ENCODE measurements around the gene PNMA3. TPM values are rescaled to one million over a fixed set of nuclear protein-coding genes. Genes with fewer than 3 reads are reported as not detected.

PNMA3 gene
- total and polyA plus RNA-seq, 4 donors: 0.06 to 11.7 (median 0.23) TPM

- TF ChIP-seq HNF4A (conservative IDR thresholded peaks at IDR 0.05) (no peak), SP1 (IDR thresholded peaks at IDR 0.05) (no peak), REST (IDR thresholded peaks at IDR 0.05) (no peak), JUND (IDR thresholded peaks at IDR 0.05) (no peak), ATF3 (IDR thresholded peaks at IDR 0.05) (no peak), FOXA1 (IDR thresholded peaks at IDR 0.05) (no peak), GABPA (IDR thresholded peaks at IDR 0.05 in 1 of 2, conservative IDR thresholded peaks at IDR 0.05 in 1 of 2) (no peak), YY1 (IDR thresholded peaks at IDR 0.05) (no peak), TAF1 (conservative IDR thresholded peaks at IDR 0.05) (no peak), RAD21 (IDR thresholded peaks at IDR 0.05) (no peak), NR2F2 (IDR thresholded peaks at IDR 0.05) (no peak), RXRA (IDR thresholded peaks at IDR 0.05) (no peak), EGR1 (IDR thresholded peaks at IDR 0.05; ENCODE audit: low read depth in 2 of 2) (no peak)
- TF ChIP-seq, protein P1, sequence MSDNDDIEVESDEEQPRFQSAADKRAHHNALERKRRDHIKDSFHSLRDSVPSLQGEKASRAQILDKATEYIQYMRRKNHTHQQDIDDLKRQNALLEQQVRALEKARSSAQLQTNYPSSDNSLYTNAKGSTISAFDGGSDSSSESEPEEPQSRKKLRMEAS (IDR thresholded peaks at IDR 0.05): no peak
- H3K27ac ChIP-seq (ENCODE audit: low read depth in 1 of 2, low read length in 2 of 2): no peak overlapping the region
- peaks cover 0 to 4% (median 0%) of the 10 kb centered on the region in 4 donors for H3K9me3 ChIP-seq (ENCODE audit: control insufficient read depth in 4 of 4, low read length in 3 of 4)
- DNase-seq (ENCODE audit: low spot score): no peak
- H3K27me3 ChIP-seq (ENCODE audit: control insufficient read depth in 4 of 4, insufficient read depth in 4 of 4, low read length in 3 of 4): peaks cover 0 to 5% (median 0%) of the 10 kb centered on the region in 4 donors
- H3K4me1 ChIP-seq (ENCODE audit: control insufficient read depth in 4 of 4, insufficient read depth in 4 of 4, low read length in 3 of 4): peaks cover 0 to 2% (median 0%) of the 10 kb centered on the region in 4 donors
- WGBS: 84% methylated on average over 1 of the region's 1 CpG
- H3K4me3 ChIP-seq (ENCODE audit: low read depth in 1 of 3, low read length in 3 of 3): no peak overlapping the region
- no peak overlapping the region for H3K9ac ChIP-seq (ENCODE audit: low read depth in 1 of 2, low read length in 2 of 2)
- no peaks in the 10 kb centered on the region for H3K36me3 ChIP-seq (ENCODE audit: control insufficient read depth in 4 of 4, insufficient read depth in 3 of 4, low read depth in 1 of 4, low read length in 3 of 4)
Observed at GRCh38 chrX:153052534-153052933, 3.7 kb upstream of the PNMA3 start.

DNA sequence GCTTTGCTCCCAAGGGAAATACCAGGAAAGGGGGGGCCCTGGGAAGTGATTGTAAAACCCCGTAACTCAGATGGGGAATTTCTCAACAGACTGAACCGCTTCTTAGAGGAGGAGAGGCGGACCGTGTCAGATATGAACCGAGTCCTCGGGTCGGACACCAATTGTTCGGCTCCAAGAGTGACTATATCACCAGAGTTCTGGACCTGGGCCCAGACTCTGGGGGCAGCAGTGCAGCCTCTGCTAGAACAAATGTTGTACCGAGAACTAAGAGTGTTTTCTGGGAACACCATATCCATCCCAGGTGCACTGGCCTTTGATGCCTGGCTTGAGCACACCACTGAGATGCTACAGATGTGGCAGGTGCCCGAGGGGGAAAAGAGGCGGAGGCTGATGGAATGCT lies 1.0 kb downstream of the PNMA3 start:
- H3K4me3 ChIP-seq (ENCODE audit: low read depth in 1 of 3, low read length in 3 of 3): no peak overlapping the region
- no peak for DNase-seq (ENCODE audit: low spot score)

More for the DNA sequence above, 1.0 kb downstream of the PNMA3 start:
- Histone ChIP-seq H3K9ac (ENCODE audit: low read depth in 1 of 2, low read length in 2 of 2) (no peak overlapping the region), H3K4me1 (ENCODE audit: control insufficient read depth in 4 of 4, insufficient read depth in 4 of 4, low read length in 3 of 4) (peaks cover 0 to 2% (median 0%) of the 10 kb centered on the region in 4 donors), H3K27ac (ENCODE audit: low read depth in 1 of 2, low read length in 2 of 2) (no peak overlapping the region), H3K9me3 (ENCODE audit: control insufficient read depth in 4 of 4, low read length in 3 of 4) (no peaks in the 10 kb centered on the region), H3K36me3 (ENCODE audit: control insufficient read depth in 4 of 4, insufficient read depth in 3 of 4, low read depth in 1 of 4, low read length in 3 of 4) (no peaks in the 10 kb centered on the region), H3K27me3 (ENCODE audit: control insufficient read depth in 4 of 4, insufficient read depth in 4 of 4, low read length in 3 of 4) (peaks cover 0 to 8% (median 0%) of the 10 kb centered on the region in 4 donors)
- TF ChIP-seq ATF3 (IDR thresholded peaks at IDR 0.05): no peak
- TF ChIP-seq HNF4A (conservative IDR thresholded peaks at IDR 0.05): no peak
- TF ChIP-seq RXRA (IDR thresholded peaks at IDR 0.05): no peak
- TF ChIP-seq, protein P1 (IDR thresholded peaks at IDR 0.05): no peak
- 72% methylated on average over 11 of the region's 11 CpGs for WGBS

All from liver (tissue), 9 donors.